PFSK-1 (cell line): ENCODE measurements around the gene ATP6V1F. TPM values are rescaled to one million over a fixed set of nuclear protein-coding genes. Genes with fewer than 3 reads are reported as not detected.

Experiments used
- FOXP2 ChIP-seq: optimal IDR thresholded peaks from 2 replicates; pipeline ENCODE3; 2011; ENCODE audit warnings: borderline replicate concordance, control low read depth, inconsistent platforms; ENCODE audit not compliant: insufficient read depth; ENCODE audit errors: extremely low read length, extremely low read depth
- POLR2AphosphoS5 ChIP-seq: IDR thresholded peaks from 2 replicates; pipeline ENCODE4 v1.6.1; 2012; ENCODE audit warnings: low read depth, mild to moderate bottlenecking, control low read depth, low read length, moderate library complexity
- REST ChIP-seq, 2 experiments: IDR thresholded peaks; 2 replicates each; pipeline versions ENCODE4 v1.6.1 to v1.8.0; 2011 to 2012; ENCODE audit warnings: low read depth in 2 of 2, low read length in 2 of 2, control low read depth in 1 of 2, inconsistent platforms in 1 of 2, mild to moderate bottlenecking in 1 of 2, moderate library complexity in 1 of 2; ENCODE audit not compliant: insufficient read depth in 1 of 2
- SIN3A ChIP-seq: IDR thresholded peaks from 2 replicates; pipeline ENCODE4 v1.6.1; 2012; ENCODE audit warnings: mild to moderate bottlenecking, low read length, moderate library complexity, borderline replicate concordance; ENCODE audit not compliant: insufficient read depth
- TAF1 ChIP-seq: IDR thresholded peaks from 2 replicates; pipeline ENCODE4 v1.6.1; 2012; ENCODE audit warnings: low read length, control low read depth, borderline replicate concordance; ENCODE audit not compliant: insufficient read depth
- polyA plus RNA-seq: library from polyadenylated mRNA; unstranded; fragments of >200 nt; gene quantifications from one replicate; pipeline ENCODE4 v1.2.1, GENCODE V29; 2012; ENCODE audit warnings: low read depth, missing spikeins; ENCODE audit not compliant: insufficient read length

Gene ATP6V1F
- 291 TPM for polyA plus RNA-seq

- TF ChIP-seq TAF1, result peak; percentile 53; the same call in 1 of the 2 replicates
- TF ChIP-seq POLR2AphosphoS5, result peak; percentile 74
- no peak for TF ChIP-seq REST (IDR thresholded peaks at IDR 0.05; ENCODE audit: insufficient read depth in 1 of 2, low read depth in 2 of 2, low read length in 2 of 2)
- no peak for TF ChIP-seq SIN3A
- peak; percentile 61 for TF ChIP-seq FOXP2
These were observed at the start of gene ATP6V1F for GRCh38 chr7:128862571-128863432. Gene ATP6V1F (plus strand): TSS chr7:128862856. CDS start chr7:128862905, 49 bp downstream.

- no peak for TF ChIP-seq FOXP2
- TF ChIP-seq POLR2AphosphoS5, result no peak
- no peak for TF ChIP-seq TAF1
- TF ChIP-seq SIN3A, result no peak
- no peak for TF ChIP-seq REST (IDR thresholded peaks at IDR 0.05; ENCODE audit: insufficient read depth in 1 of 2, low read depth in 2 of 2, low read length in 2 of 2)
These were observed 48.2 kb upstream of the ATP6V1F start for GRCh38 chr7:128814499-128814898.

- TF ChIP-seq FOXP2, result no peak
- no peak for TF ChIP-seq SIN3A
- no peak for TF ChIP-seq TAF1
- no peak for TF ChIP-seq POLR2AphosphoS5
- TF ChIP-seq REST (IDR thresholded peaks at IDR 0.05; ENCODE audit: insufficient read depth in 1 of 2, low read depth in 2 of 2, low read length in 2 of 2), result no peak
These were observed 47.2 kb upstream of the ATP6V1F start for GRCh38 chr7:128815289-128815942.

- no peak for TF ChIP-seq POLR2AphosphoS5
- TF ChIP-seq REST (IDR thresholded peaks at IDR 0.05; ENCODE audit: insufficient read depth in 1 of 2, low read depth in 2 of 2, low read length in 2 of 2), result no peak
- TF ChIP-seq FOXP2, result no peak
- no peak for TF ChIP-seq TAF1
- TF ChIP-seq SIN3A, result no peak
These were observed 44.0 kb upstream of the ATP6V1F start for GRCh38 chr7:128818694-128819093.
